ENCODE data around the gene GFOD2.
"Not testable (repeated sequence)": the region's sequence is repeated elsewhere in the genome, so short reads cannot be mapped to it uniquely, and the experiment has no call there.

GFOD2 gene

DNA sequence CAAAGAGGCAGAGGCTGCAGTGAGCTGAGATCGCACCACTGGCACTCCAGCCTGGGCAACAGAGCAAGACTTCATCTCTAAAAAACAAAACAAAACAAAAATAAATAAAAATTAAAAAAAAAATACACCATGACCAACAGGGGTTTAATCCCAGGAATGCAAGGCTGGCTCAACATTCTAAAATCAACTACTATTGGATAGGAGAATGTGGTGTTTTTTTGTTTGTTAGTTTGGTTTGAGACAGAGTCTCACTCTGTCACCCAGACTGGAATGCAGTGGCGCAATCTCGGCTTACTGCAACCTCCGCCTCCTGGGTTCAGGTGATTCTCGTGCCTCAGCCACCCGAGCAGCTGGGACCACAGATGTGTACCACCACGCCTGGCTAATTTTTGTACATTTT is 19.9 kb downstream of the GFOD2 start:
- DNase-seq: no peak

DNA sequence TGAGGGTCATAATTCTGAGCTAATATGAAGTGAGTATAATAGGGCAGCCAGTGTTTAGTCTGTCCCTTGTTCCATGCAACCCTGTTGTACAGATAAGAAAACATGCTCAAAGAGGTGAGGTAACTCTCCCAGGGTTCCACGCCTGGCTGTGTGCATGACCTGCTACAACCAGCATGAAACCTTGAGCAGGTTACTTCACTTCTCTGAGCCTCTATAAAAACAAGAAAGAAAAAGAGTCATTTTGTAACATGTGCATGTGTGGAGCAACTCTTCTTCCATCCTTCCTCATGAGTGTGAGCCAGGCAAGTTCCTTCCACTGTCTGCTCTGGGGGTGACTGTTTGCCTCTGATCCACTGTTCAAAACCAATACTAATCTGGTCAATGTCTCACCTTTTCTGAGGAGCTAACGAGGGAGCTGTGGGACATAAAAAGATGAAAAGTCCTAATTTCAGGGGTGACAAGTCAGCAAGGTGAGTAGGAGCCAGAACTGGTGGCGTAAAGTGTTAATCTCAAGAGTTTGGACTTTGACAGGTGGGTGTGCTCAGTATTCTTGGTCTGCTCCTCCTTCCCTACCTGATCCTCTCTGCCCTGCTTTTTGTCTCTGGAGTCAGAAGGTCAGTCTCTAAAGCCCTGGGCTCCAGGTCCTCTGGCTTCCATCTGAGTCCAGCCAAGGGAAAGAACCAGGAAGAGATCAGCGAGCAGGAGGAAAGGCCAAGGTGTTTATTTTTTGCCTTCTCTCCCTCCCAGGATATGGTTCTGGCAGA is 21.5 kb downstream of the GFOD2 start:
- no peak for DNase-seq

DNA sequence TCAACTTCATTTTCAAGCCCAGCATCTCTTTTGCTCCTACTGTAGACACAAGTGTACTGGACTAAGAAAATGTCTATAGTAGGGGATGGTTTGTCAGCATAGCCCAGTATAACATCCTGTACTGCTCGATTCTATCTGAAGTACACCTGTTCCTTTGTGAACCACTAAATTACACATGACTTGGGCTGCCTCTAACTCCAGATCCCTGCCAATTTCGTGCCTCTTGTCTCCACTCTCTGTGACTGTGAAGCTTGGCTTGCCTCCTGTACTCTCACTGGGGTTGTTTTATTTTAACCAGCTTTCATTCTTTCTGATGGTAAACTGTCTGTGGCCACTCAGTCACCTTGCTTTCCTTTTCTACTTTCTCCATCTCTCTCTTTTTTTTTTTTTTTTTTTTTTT is 24.5 kb downstream of the GFOD2 start:
- no peak for DNase-seq

DNA sequence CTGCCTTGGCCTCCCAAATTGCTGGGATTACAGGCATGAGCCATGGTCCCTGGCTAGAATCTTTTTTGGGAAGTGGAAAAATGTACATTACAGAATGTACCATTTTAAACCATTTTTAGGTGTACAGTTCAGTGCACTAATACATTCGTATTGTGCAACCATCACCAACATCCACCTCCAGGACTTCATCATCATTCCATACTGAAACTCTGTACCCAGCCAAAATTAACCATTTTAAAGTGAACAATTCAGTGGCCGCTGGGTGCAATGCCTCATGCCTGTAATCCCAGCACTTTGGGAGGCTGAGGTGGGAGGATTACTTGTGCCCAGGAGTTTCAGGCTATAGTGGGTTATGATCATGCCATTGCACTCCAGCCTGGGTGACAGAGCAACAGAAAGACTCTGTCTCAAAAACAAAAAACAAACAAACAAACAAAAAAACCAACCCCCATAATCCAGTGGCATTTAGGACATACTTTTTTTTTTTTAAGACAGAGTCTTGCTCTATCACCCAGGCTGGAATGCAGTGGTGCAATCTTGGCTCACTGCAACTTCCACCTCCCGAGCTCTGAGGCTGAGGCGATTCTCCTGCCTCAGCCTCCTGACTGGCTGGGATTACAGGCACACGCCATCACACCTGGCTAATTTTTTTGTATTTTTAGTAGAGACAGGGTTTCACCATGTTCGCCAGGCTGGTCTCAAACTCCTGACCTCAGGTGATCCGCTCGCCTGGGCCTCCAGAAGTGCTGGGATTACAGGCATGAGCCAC is 25.4 kb downstream of the GFOD2 start:
- not testable (repeated sequence) for DNase-seq

DNA sequence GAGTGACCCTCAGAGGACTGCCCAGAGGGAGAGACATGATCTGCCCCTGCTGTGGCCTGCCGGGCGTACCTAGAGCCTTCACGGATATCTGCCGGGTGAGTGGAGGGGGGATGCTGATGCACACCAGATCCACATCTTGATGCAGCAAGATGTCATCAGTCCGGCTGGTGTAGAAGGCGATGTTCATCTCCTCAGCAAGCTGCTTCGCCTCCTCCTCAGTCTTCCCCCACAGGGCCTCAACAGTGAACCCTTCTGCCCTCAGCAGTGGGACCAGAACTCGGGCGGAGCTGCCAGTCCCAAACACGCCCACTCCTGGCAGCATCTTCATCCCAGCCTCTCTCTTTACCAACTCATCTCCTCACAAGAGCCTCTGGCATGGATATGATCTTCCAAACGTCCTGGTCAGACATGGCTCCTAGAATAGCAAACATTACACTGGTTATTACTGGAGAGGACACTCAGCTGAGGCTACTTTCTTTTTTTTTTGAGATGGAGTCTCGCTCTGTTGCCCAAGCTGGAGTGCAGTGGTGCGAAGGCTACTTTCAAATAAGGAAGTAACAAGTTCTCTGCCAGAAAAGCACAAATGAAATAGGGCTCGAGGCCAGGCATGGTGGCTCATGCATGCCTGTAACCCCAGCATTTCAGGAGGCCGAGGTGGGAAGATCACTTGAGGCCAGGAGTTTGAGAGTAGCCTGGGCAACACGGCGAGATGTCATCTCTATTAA is 33.6 kb downstream of the GFOD2 start:
- DNase-seq: no peak

DNA sequence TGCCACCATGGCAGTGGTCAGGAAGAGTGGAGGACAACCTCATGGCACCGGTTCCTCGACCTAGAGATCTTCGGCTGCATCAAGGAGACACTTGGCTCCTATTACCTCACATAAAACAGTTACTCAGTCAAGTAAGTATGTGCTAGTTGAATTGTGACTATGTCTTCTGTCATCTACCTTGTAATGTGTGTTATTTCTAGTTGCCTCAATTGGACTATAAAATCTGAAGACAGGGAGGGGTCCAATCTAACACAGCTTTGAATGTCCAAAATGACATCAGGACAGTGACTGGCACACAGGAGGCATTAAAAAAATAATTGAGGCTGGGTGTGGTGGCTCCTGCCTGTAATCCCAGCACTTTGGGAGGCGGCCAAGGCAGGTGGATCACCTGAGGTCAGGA is 35.3 kb downstream of the GFOD2 start:
- DNase-seq: no peak

DNA sequence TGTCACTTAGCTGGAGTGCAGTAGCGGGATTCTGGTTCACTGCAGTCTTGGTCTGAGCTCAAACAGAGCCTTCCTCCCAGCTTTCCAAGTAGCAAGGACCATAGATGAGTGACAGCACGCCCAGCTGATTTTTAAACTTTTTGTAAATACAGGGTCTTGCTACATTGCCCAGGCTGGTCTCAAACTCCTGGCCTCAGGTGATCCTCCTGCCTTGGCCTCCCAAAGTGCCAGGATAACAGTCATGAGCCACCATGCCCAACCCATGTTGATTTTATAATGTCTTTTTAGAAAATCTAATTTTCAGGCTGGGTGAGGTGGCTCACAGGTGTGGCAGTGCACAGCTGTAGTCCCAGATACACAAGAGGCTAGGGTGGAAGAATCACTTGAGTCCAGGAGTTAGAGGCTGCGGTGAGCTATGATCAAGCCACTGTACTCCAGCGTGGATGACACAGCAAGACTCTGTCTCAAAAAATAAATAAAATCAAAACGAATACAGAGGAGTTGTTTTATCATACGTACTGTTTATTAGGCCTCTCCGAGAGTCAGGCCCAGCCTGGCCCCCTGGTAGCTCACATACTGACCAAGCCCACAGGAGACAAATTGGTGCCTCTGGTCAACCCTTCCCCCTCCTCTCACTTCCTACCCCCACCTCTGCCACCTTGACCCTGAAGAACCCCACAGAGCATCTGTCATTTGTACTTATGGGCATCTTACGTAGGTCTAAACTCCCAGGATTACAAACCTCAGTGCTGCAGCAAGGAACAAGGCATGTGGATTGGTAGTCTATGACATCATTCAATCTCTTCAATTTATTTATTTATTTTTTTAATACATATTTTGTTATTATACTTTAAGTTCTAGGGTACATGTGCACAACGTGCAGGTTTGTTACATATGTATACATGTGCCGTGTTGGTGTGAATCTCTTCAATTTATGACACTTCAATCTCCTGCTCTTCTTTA is 38.9 kb downstream of the GFOD2 start:
- no peak for DNase-seq

DNA sequence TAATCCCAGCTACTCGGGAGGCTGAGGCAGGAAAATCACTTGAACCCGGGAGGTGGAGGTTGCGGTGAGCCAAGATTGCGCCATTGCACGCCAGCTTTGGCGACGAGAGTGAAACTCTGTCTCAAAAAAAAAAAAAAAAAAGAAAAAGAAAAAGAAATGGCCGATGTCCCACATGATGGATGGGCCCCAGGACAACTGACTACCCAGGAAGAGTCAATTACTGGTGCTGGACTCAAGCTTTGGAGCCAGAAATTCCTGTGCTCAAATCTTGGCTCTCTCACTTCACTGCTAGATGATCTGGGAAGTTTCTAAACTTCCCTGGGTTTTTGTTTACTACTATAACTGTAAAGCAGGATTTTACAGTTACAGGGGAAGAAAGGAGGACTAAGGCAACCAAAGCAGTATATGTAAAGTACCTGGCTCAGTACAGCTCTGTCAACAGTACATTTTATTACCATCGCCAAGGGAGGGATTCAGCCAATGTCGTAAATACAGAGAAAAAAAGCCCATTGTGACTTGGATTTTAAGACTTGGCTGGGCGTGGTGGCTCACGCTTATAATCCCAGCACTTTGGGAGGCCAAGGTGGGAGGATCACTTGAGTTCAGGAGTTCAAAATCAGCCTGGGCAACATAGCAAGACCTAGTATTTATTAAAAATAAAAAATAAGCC is 40.6 kb downstream of the GFOD2 start:
- DNase-seq: no peak

DNA sequence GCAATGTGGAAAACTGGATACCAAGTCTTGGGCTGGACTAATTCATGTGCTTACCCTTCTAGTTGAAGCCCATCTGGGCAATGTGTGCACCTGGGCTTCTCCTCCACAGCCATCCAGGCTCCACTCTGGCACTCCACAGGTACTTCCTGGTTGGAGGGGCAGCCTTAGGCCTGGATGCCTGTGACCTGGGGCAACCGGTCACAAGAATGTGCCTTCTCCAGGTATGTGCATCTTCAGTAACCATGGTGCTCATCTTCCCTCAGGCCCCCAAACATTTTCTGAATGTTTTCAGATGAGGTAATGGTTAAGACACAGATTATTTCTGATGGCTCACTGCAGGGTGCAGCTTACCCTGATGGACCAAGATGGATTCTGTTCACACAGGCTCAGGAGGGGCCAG is 41.4 kb downstream of the GFOD2 start:
- no peak for DNase-seq

DNA sequence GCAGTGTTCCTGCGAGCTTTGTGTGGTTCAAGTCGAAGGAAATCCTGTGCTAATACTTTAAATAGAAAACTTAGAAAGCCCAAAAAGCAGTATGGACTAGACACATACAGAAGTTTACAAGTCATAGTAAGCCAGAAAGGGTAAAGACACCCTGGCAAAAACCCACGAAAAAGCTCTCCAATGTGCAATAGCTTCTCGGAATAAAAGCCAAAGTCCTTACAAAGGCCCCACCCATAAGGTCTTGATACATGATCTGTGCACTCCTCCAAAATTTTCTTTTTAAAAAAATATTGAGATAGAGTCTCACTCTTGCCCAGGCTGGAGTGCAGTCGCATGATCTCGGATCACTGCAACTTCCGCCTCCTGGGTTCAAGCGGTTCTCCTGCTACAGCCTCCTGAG is 42.2 kb downstream of the GFOD2 start:
- DNase-seq: no peak

DNA sequence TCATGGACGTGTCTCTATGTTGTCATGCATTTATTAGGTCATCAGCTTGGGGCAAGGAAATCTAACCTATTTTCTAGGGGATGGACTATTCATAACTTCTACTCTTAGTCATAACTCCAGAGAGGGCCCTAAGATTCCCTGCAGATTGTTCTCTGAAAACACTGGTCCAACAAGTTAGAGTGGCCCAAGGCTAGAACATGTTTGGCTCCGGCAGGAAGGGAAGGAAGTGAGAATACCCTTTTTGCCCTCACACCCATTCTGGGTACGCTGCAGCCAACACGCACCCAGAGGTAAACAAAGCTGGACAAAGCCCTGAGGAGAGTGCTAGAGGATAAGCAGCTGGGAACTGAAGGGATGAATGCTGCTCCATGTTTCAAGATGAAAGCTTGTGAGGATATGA is 42.6 kb downstream of the GFOD2 start:
- DNase-seq: no peak

DNA sequence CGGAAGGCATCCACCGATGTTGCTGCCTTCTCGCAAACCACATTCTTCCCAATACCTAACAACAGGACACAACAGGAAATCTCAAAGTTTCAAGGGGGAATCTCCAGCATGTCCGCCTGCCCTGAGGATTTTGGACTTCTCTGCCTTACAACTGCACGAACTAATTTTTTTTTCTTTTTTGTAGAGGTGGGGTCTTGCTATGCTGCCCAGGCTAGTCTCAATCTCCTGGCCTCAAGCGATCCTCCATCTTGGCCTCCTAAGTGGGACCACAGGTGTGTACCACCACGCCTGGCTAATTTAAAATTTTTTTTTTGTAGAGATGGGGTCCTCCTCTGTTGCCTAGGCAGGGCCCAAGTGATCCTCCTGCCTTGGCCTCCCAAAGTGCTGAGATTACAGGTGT is 43.1 kb downstream of the GFOD2 start:
- DNase-seq: no peak

DNA sequence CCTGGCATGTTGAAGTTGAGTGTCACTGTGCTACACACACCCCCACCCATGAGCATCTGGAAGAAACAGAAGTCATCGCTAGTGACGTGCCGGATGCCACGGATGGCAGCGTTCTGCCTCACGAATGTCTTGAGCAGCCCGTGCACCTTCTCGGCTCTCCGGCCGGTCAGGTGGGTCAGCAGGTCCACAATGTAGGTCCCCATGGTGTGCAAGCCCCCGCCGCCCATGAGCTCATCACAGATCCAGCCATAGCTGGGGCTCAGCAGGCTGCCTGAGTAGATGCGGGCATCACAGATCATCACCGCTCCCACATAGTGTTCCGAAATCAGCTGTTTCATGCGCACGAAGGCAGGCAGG is 43.6 kb downstream of the GFOD2 start:
- DNase-seq: no peak

DNA sequence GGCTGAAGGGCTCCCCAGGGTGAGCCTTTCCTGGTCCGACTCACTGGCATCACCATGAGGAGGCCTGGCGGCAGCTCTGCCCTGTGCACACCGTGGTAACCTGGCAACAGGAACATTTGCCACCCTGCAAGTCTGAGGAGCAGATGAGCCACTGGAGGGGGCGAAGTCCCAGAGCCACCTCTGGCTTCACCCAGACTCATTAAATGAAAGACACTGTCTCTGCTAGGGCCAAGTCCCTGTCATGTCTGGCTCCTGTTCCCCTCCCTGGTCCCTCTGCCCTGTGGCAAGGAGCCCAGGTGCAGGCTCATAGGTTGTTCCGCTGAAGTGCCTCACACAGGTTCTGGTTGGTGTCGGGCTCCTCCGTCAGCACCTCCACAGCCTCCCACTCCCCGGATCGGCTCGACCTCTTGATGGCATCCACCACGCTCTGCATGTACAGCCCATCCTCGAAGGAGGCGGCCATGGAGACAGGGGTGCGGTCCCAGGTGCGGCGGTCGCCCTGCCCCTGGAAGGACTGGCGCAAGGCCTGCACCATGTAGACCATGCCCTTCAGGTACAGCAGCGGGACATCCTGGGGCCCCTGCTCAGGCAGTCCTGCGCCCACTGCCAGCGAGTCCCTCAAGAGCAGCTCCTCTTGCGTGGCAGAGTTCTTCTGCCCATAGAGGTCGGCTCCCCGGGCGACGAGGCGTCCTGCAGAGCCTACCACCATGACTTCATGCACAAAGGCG is 44.1 kb downstream of the GFOD2 start:
- DNase-seq: no peak

DNA sequence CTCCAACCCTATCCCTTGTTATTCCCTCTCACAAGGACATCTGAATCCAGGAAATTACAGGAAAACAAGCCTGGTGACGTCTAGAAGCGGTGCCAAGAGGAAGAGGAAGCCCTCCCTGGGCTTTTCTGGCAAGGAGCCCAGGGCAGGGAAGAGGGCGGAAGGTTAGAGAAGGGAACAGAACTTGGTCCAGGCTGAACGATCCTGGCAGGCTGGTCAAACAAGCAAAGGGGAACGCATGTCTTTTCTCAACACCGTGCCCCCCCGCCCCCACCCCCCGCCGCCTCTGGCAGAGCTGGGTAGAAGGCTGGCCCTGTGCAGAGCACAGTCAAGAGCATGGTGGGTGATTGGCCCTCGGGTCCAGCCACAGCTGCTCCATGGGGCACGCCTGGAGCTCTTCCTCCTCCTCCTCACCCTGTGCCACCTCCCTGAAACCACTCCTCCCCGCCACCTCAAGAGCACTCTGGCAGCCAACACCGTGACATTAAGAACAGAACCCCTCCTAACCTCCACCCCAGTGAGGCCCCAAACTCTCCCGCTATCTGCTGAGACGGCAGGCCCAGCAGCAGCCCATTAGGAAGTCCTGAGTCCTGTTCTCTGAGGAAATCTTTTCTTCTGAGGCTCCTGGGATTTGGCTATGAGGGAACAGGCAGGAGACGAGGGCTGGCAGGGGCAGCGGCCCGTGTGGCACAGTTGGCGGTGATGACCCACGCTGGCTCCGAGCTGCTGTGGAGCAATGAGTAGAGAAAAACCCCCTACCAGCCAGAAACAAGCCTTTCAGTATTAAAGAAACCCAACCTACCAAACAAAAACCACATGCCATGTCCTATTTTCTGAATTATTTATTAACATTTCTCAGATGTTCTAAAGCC is 45.2 kb downstream of the GFOD2 start:
- peak in 1 of 2 donors; percentile 42 for DNase-seq

DNA sequence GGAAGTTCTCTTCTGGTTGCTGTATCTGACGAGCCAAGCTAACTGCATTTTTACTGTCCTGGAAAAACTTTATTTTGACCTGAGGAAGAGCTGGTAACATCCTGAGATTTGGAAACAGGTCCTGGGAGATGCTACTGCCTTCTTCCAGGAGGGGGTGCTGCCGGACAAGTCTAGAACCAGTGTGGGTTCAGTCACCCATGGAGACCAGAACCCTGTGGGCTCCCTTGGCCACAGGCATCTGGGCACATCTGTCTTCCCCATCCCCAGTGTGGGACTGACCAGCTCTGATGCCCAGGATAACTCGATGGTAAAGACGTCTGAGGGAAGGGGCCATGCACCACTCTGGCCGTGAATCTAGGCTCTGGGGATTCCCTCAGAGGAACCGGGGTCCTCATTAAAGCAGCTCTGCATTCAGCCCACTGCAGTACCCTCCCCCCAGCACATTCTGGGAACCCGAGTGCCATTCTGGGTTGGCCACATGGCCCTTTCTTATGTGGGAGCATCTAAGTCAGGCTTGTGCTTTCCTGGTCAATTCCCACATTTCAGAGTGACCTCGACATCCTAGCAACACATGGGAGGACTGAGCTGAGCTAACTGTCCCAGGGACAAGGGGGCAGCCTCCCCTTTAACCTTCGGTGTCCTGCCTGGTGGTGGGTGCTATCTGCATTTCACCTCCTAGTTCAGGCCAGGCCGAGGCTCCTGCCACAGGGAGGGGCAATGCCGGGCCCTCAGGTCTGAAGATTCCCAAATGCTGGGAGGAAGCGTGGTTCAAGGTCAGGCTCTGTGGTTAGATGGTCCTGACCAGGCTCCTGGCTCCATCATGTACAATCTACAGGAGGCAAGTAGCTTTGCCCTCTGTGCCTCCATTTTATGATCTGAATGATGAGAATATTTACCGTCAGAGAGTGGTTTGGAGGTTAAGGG is 46.1 kb downstream of the GFOD2 start:
- peak; percentile 23 to 26 for DNase-seq

DNA sequence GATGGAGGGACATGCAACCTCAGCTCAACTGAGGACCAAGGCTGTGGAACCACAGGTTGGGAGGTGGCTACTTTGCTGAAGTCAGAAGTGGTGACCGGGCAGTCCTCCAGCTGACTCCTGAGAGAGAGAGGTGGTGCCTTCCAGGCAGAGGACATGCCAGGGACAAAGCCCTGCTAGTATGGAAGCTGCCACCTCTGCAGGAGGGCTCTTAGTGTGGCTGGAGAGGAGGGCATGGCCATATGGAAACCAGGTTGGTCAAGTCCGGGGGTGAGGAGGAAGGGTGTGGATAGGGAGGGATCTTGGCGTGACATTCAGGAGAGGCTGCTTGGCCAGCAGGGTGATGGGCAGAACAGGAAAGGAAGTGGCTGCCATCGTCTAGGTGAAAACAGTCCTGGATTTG is 46.8 kb downstream of the GFOD2 start:
- no peak for DNase-seq

DNA sequence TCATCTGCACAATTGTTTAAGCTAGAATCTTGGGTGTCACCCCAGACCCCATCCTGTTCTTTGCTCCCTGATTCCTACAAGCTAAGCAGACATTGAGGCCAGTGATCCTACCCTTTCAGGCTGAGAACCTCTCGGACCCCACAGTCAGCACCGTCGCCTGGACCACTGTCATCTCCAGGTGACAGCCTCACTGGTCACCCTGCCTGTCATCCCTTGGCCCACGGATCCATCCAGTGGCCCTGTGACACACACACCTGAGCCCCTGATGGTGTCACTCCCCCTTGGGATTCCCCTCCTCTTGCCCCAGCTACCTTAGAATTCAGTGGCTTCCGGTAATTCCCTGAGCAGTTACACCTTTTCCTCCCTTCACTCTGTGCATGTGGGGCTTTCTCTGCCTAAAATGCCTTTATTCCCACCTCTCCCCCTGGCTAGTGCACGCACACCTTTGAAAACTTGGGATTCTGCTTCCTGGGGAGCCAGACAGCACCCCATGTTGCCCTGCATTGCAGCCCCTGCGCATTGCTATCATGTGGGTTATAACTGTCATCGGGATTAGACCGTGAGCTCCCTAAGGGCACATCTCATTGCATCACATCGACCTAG is 49.5 kb downstream of the GFOD2 start:
- no peak for DNase-seq
